Endothelial cell of umbilical vein (primary cell): ENCODE data around the gene GABRR2. TPM values are rescaled to one million over a fixed set of nuclear protein-coding genes. Genes with fewer than 3 reads are reported as not detected.

ENCODE experiments used
- BruUV-seq: library from RNA; stranded (reverse); fragments of 400-500 nt; replicated peaks from 2 replicates; lab custom pipeline; 2021; lab: Mats Ljungman, UMichigan
- CTCF ChIA-PET: fragments of 300-600, 350-600 bp; sonication (Branson Sonifier 250); formaldehyde crosslinking; loops from one replicate; lab custom pipeline; 2021; ENCODE audit warnings: antibody characterized with exemption, inconsistent platforms; lab: Charles Lee
- POLR2A ChIA-PET: fragments of 300-600, 350-600 bp; sonication (Branson Sonifier 250); formaldehyde crosslinking; loops from one replicate; lab custom pipeline; 2021; ENCODE audit warnings: antibody characterized with exemption, inconsistent platforms; lab: Charles Lee
- DNase-seq: peaks from one replicate; pipeline ENCODE4 v3.0.0-alpha.2; 2011; ENCODE audit warnings: low read depth, low spot score
- FAIRE-seq: peaks from 2 replicates; lab custom pipeline; 2011; peaks lifted over from hg19 to GRCh38; lab: Jason Lieb, UNC
- H2AFZ ChIP-seq: 2 replicates; pipeline ENCODE4 v1.6.0; 2012; ENCODE audit warnings: low read depth, low read length, control low read depth, inconsistent platforms
- H3K27ac ChIP-seq: 2 replicates; pipeline ENCODE4 v1.5.1; 2011; ENCODE audit warnings: low read depth, mild to moderate bottlenecking, control low read depth, low read length, moderate library complexity; ENCODE audit not compliant: insufficient read depth
- H3K27me3 ChIP-seq, 2 experiments: 2 replicates each; pipeline versions ENCODE4 v1.6.0 to v1.6.1; 2011; ENCODE audit warnings: low read length in 2 of 2, mixed read lengths in 1 of 2; ENCODE audit not compliant: control insufficient read depth in 2 of 2, insufficient read depth in 2 of 2
- H3K36me3 ChIP-seq, 2 experiments: 2 replicates in 1 of 2; 3 replicates in 1 of 2; pipeline ENCODE4 v1.5.1; 2011; ENCODE audit warnings: low read length in 2 of 2, mild to moderate bottlenecking in 1 of 2, moderate library complexity in 1 of 2; ENCODE audit not compliant: control insufficient read depth in 2 of 2, insufficient read depth in 2 of 2; ENCODE audit errors: extremely low read depth in 1 of 2
- H3K4me1 ChIP-seq: 3 replicates; pipeline ENCODE4 v1.5.1; 2011; ENCODE audit warnings: mild to moderate bottlenecking, low read length; ENCODE audit not compliant: control insufficient read depth, insufficient read depth; ENCODE audit errors: extremely low read depth
- H3K4me2 ChIP-seq: 2 replicates; pipeline ENCODE4 v1.6.1; 2011; ENCODE audit warnings: low read length, control low read depth, mixed read lengths; ENCODE audit not compliant: insufficient read depth
- H3K4me3 ChIP-seq, 3 experiments: fragments of 200-600 bp in 1 of 3; sonication (generic), shearing (Covaris generic) in 1 of 3; replicated peaks in 1 of 3; 2 replicates each; pipeline ENCODE4 v1.5.1; 2011 to 2016; ENCODE audit warnings: control low read depth in 3 of 3, low read length in 3 of 3, mild to moderate bottlenecking in 2 of 3, inconsistent platforms in 1 of 3, low read depth in 1 of 3, moderate library complexity in 1 of 3; ENCODE audit not compliant: insufficient read depth in 1 of 3
- H3K79me2 ChIP-seq: 2 replicates; pipeline ENCODE4 v1.6.0; 2012; ENCODE audit warnings: low read length, inconsistent platforms; ENCODE audit not compliant: control insufficient read depth, insufficient read depth
- H3K9ac ChIP-seq: replicated peaks from 2 replicates; pipeline ENCODE3; 2011; ENCODE audit warnings: low read length, control low read depth; ENCODE audit not compliant: insufficient read depth; ENCODE audit errors: extremely low read depth
- H3K9me1 ChIP-seq: replicated peaks from 3 replicates; pipeline ENCODE4 v1.6.0; 2011; ENCODE audit warnings: mild to moderate bottlenecking, low read length; ENCODE audit not compliant: control insufficient read depth, insufficient read depth; ENCODE audit errors: extremely low read depth
- H3K9me3 ChIP-seq: replicated peaks from 2 replicates; pipeline ENCODE4 v1.5.1; 2012; ENCODE audit warnings: low read length, inconsistent platforms; ENCODE audit not compliant: control insufficient read depth, insufficient read depth
- H4K20me1 ChIP-seq: replicated peaks from 2 replicates; pipeline ENCODE3; 2011; ENCODE audit warnings: mild to moderate bottlenecking, low read length; ENCODE audit not compliant: control insufficient read depth, insufficient read depth; ENCODE audit errors: extremely low read depth
- CTCF ChIP-seq, 2 donors: IDR thresholded peaks; 1 replicate in 1 of 2; 2 replicates in 1 of 2; pipeline ENCODE4 v1.5.1; 2011; ENCODE audit warnings: low read length in 2 of 2, mild to moderate bottlenecking in 2 of 2, moderate library complexity in 2 of 2, control low read depth in 1 of 2, inconsistent platforms in 1 of 2, low read depth in 1 of 2; ENCODE audit not compliant: insufficient read depth in 1 of 2; ENCODE audit errors: extremely low read depth in 1 of 2
- EZH2 ChIP-seq: IDR thresholded peaks from 2 replicates; pipeline ENCODE4 v1.6.1; 2012; ENCODE audit warnings: borderline replicate concordance, low read depth, mild to moderate bottlenecking, moderate library complexity, low read length, inconsistent platforms; ENCODE audit not compliant: severe bottlenecking
- FOS ChIP-seq: IDR thresholded peaks from 2 replicates; pipeline ENCODE4 v1.6.1; 2011; ENCODE audit warnings: mild to moderate bottlenecking, low read length, moderate library complexity, borderline replicate concordance; ENCODE audit not compliant: insufficient read depth
- GATA2 ChIP-seq: IDR thresholded peaks from 2 replicates; pipeline ENCODE4 v1.7.0; 2011; ENCODE audit warnings: low read depth, mild to moderate bottlenecking, moderate library complexity, mixed read lengths, low read length; ENCODE audit not compliant: insufficient read length, insufficient read depth
- JUN ChIP-seq: IDR thresholded peaks from 2 replicates; pipeline ENCODE4 v1.6.1; 2011; ENCODE audit warnings: borderline replicate concordance, low read depth; ENCODE audit not compliant: insufficient read length, insufficient read depth
- MAX ChIP-seq: IDR thresholded peaks from 2 replicates; pipeline ENCODE4 v1.6.1; 2011; ENCODE audit not compliant: insufficient read depth, insufficient read length
- MYC ChIP-seq: IDR thresholded peaks from one replicate; pipeline ENCODE4 v1.6.1; 2011; ENCODE audit warnings: mild to moderate bottlenecking, low read depth, low read length
- POLR2A ChIP-seq: IDR thresholded peaks from 2 replicates; pipeline ENCODE4 v1.6.1; 2012; ENCODE audit warnings: low read depth, mild to moderate bottlenecking, control low read depth, low read length
- POLR2AphosphoS5 ChIP-seq: IDR thresholded peaks from 2 replicates; pipeline ENCODE4 v1.6.1; 2012; ENCODE audit warnings: low read depth, mild to moderate bottlenecking, control low read depth, low read length, moderate library complexity; ENCODE audit not compliant: insufficient read depth
- dilution Hi-C: fragments of 300-500 bp; cut with MboI; formaldehyde crosslinking; loops from one replicate; pipeline ENCODE4 v1.15.0; 2019; ENCODE audit warnings: low sequenced_read_pairs; ENCODE audit not compliant: extremely low pct_ligation_motif_present
- intact Hi-C: fragments of 100-400 bp; cut with micrococcal nuclease; formaldehyde crosslinking; loops from one replicate; pipeline ENCODE4 v1.10.0; 2022
- polyA plus RNA-seq, 4 experiments: library from polyadenylated mRNA; depleted of rRNA in 3 of 4; stranded (reverse) in 3 of 4; unstranded in 1 of 4; fragments of >200 nt; gene quantifications; 2 replicates each; pipeline versions ENCODE4 v1.2.1 to v1.2.3, GENCODE V29; 2011 to 2012; ENCODE audit warnings: missing spikeins in 1 of 4
- total RNA-seq: library from RNA; stranded (reverse); gene quantifications from 2 replicates; pipeline ENCODE4 v1.2.3, GENCODE V29; 2021

The GABRR2 gene
- total and polyA plus RNA-seq, 2 donors (not counting 3 experiments of a cell fraction or from before 2014, with no cell fraction given): 1.4 to 3.6 TPM

- H3K4me3 ChIP-seq: no peak overlapping the region
- TF ChIP-seq JUN: no peak
- TF ChIP-seq FOS: no peak
- TF ChIP-seq CTCF (IDR thresholded peaks at IDR 0.05; ENCODE audit: extremely low read depth in 1 of 2, insufficient read depth in 1 of 2, low read depth in 1 of 2, low read length in 2 of 2): no peak
- no peak for TF ChIP-seq GATA2
- TF ChIP-seq MYC: no peak
- TF ChIP-seq POLR2AphosphoS5: no peak
- no peak for TF ChIP-seq MAX
- TF ChIP-seq POLR2A: no peak
- no peak for TF ChIP-seq EZH2
- no peak overlapping the region for H2AFZ ChIP-seq
- ChIA-PET POLR2A (no interaction called here), CTCF (no interaction called here)
- no peak overlapping the region for H3K27ac ChIP-seq
- no peak overlapping the region for H3K9ac ChIP-seq
- no peaks in the 10 kb centered on the region for H3K79me2 ChIP-seq
- H3K9me3 ChIP-seq: no peaks in the 10 kb centered on the region
- intact Hi-C loops: no loop called here
- no peak overlapping the region for H3K4me2 ChIP-seq
- H3K36me3 ChIP-seq: no peaks in the 10 kb centered on the region
- H4K20me1 ChIP-seq: no peaks in the 10 kb centered on the region
- H3K4me1 ChIP-seq: no peaks in the 10 kb centered on the region
- peaks cover 0 to 2% of the 10 kb centered on the region in 2 experiments for H3K27me3 ChIP-seq
- no peak for DNase-seq
- BruUV-seq: no TSS peak
- no peak for FAIRE-seq
- H3K9me1 ChIP-seq: no peaks in the 10 kb centered on the region
- dilution Hi-C loops: no loop called here
Observed at GRCh38 chr6:89275900-89276299, 39.2 kb downstream of the GABRR2 start.
